Prostate gland (tissue), 2 donors: ENCODE measurements around the gene HK1.
"Not testable (repeated sequence)": the region's sequence is repeated elsewhere in the genome, so short reads cannot be mapped to it uniquely, and the experiment has no call there.

Source experiments
- POLR2A ChIP-seq: fragments of 450-650 bp; IDR thresholded peaks from one replicate; pipeline ENCODE4 v1.6.1; 2016; ENCODE audit warnings: antibody characterized with exemption, mild to moderate bottlenecking
- POLR2AphosphoS5 ChIP-seq: sonication (generic); formaldehyde crosslinking; IDR thresholded peaks from one replicate; pipeline ENCODE4 v1.6.1; 2017; ENCODE audit warnings: antibody characterized with exemption
- TF ChIP-seq, protein P1 (sequence below), 4 experiments: fragments of 200-600 bp in 2 of 4; fragments of 450-650 bp in 2 of 4; sonication (generic) in 2 of 4; IDR thresholded peaks; 1 replicate in 3 of 4; 2 replicates in 1 of 4; pipeline ENCODE4 v1.5.1; 2016 to 2019; ENCODE audit warnings: antibody characterized with exemption in 4 of 4, mild to moderate bottlenecking in 2 of 4, moderate library complexity in 2 of 4

DNA sequence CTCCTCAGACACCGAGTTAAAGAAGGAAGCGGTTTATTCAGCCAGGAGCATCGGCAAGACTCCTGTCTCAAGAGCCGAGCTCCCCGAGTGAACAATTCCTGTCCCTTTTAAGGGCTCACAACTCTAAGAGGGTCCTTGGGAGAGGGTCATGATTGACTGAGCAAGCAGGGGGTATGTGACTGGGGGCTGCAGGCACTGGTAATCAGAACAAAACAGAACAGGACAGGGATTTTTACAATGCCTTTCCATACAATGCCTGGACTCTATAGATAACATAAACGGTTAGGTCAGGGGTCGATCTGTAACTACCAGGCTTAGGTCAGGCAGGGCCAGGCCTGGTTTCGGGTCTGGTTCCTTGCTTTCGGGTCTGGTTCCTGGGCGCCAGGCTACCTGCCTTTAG, 30.0 kb downstream of the HK1 start:
- not testable (repeated sequence) for TF ChIP-seq POLR2AphosphoS5, POLR2A
- TF ChIP-seq, protein P1, sequence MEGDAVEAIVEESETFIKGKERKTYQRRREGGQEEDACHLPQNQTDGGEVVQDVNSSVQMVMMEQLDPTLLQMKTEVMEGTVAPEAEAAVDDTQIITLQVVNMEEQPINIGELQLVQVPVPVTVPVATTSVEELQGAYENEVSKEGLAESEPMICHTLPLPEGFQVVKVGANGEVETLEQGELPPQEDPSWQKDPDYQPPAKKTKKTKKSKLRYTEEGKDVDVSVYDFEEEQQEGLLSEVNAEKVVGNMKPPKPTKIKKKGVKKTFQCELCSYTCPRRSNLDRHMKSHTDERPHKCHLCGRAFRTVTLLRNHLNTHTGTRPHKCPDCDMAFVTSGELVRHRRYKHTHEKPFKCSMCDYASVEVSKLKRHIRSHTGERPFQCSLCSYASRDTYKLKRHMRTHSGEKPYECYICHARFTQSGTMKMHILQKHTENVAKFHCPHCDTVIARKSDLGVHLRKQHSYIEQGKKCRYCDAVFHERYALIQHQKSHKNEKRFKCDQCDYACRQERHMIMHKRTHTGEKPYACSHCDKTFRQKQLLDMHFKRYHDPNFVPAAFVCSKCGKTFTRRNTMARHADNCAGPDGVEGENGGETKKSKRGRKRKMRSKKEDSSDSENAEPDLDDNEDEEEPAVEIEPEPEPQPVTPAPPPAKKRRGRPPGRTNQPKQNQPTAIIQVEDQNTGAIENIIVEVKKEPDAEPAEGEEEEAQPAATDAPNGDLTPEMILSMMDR (IDR thresholded peaks at IDR 0.05): not testable (repeated sequence)
